ENCODE results near the gene HRAS. TPM values are rescaled to one million over a fixed set of nuclear protein-coding genes. Genes with fewer than 3 reads are reported as not detected.

Gene HRAS
- total and polyA plus RNA-seq, 2 of the 13 experiments (the other 11 are each of a cell fraction or from before 2014, with no cell fraction given), result 32.9 to 50.0 TPM

GRCh38 chr11:506238-506994 is 29.0 kb downstream of the HRAS start (continued):
- TF ChIP-seq, protein P1, sequence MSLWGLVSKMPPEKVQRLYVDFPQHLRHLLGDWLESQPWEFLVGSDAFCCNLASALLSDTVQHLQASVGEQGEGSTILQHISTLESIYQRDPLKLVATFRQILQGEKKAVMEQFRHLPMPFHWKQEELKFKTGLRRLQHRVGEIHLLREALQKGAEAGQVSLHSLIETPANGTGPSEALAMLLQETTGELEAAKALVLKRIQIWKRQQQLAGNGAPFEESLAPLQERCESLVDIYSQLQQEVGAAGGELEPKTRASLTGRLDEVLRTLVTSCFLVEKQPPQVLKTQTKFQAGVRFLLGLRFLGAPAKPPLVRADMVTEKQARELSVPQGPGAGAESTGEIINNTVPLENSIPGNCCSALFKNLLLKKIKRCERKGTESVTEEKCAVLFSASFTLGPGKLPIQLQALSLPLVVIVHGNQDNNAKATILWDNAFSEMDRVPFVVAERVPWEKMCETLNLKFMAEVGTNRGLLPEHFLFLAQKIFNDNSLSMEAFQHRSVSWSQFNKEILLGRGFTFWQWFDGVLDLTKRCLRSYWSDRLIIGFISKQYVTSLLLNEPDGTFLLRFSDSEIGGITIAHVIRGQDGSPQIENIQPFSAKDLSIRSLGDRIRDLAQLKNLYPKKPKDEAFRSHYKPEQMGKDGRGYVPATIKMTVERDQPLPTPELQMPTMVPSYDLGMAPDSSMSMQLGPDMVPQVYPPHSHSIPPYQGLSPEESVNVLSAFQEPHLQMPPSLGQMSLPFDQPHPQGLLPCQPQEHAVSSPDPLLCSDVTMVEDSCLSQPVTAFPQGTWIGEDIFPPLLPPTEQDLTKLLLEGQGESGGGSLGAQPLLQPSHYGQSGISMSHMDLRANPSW (CRISPR knock-in tag; IDR thresholded peaks at IDR 0.05; ENCODE audit: borderline replicate concordance), result peak; percentile 47; the same call in 1 of the 2 replicates
- TF ChIP-seq MEF2D (CRISPR knock-in tag; IDR thresholded peaks at IDR 0.05), result peak; percentile 57; the same call in 1 of the 2 replicates
- TF ChIP-seq NR2F6 (IDR thresholded peaks at IDR 0.05), result no peak
- TF ChIP-seq NR2F6 (CRISPR knock-in tag; IDR thresholded peaks at IDR 0.05), result peak; percentile 37; the same call in 1 of the 2 replicates
- peak; percentile 84 for TF ChIP-seq KAT8 (CRISPR knock-in tag; IDR thresholded peaks at IDR 0.05)
- TF ChIP-seq ZBTB33 (CRISPR knock-in tag; IDR thresholded peaks at IDR 0.05), result no peak
- peak; percentile 68; the same call in 1 of the 2 replicates for TF ChIP-seq THAP9 (CRISPR knock-in tag; IDR thresholded peaks at IDR 0.05; ENCODE audit: borderline replicate concordance)
- no peak for TF ChIP-seq PHF5A (CRISPR knock-in tag; IDR thresholded peaks at IDR 0.05; ENCODE audit: low read depth, unreplicated experiment)
- TF ChIP-seq RNF2 (conservative IDR thresholded peaks at IDR 0.05; ENCODE audit: low read depth), result peak; percentile 58
- peak; percentile 26; the same call in 1 of the 2 replicates for TF ChIP-seq SIN3A (IDR thresholded peaks at IDR 0.05; ENCODE audit: borderline replicate concordance, low read depth, low read length)
- TF ChIP-seq ZNF816 (CRISPR knock-in tag; IDR thresholded peaks at IDR 0.05; ENCODE audit: borderline replicate concordance), result no peak
- TF ChIP-seq MYC (CRISPR knock-in tag; IDR thresholded peaks at IDR 0.05; ENCODE audit: borderline replicate concordance), result peak; percentile 92
- peak; percentile 60; the same call in 1 of the 2 replicates for TF ChIP-seq ZNF264 (CRISPR knock-in tag; IDR thresholded peaks at IDR 0.05)
- 0 out of 2 replicates have a peak, but pooled peaks have one; percentile 53 for TF ChIP-seq ZBTB37 (CRISPR knock-in tag; IDR thresholded peaks at IDR 0.05)
- TF ChIP-seq, protein P2, sequence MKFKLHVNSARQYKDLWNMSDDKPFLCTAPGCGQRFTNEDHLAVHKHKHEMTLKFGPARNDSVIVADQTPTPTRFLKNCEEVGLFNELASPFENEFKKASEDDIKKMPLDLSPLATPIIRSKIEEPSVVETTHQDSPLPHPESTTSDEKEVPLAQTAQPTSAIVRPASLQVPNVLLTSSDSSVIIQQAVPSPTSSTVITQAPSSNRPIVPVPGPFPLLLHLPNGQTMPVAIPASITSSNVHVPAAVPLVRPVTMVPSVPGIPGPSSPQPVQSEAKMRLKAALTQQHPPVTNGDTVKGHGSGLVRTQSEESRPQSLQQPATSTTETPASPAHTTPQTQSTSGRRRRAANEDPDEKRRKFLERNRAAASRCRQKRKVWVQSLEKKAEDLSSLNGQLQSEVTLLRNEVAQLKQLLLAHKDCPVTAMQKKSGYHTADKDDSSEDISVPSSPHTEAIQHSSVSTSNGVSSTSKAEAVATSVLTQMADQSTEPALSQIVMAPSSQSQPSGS (CRISPR knock-in tag; IDR thresholded peaks at IDR 0.05), result no peak
- TF ChIP-seq ZBTB7A (CRISPR knock-in tag; IDR thresholded peaks at IDR 0.05), result no peak
- TF ChIP-seq RBFOX2 (IDR thresholded peaks at IDR 0.05; ENCODE audit: low read depth, low read length), result peak; percentile 92
- peak; percentile 90 for TF ChIP-seq DMAP1 (CRISPR knock-in tag; IDR thresholded peaks at IDR 0.05)
- TF ChIP-seq ZNF780A (CRISPR knock-in tag; IDR thresholded peaks at IDR 0.05), result 0 out of 2 replicates have a peak, but pooled peaks have one; percentile 2
